Measurements from ENCODE around the gene UBAP2.

DNA sequence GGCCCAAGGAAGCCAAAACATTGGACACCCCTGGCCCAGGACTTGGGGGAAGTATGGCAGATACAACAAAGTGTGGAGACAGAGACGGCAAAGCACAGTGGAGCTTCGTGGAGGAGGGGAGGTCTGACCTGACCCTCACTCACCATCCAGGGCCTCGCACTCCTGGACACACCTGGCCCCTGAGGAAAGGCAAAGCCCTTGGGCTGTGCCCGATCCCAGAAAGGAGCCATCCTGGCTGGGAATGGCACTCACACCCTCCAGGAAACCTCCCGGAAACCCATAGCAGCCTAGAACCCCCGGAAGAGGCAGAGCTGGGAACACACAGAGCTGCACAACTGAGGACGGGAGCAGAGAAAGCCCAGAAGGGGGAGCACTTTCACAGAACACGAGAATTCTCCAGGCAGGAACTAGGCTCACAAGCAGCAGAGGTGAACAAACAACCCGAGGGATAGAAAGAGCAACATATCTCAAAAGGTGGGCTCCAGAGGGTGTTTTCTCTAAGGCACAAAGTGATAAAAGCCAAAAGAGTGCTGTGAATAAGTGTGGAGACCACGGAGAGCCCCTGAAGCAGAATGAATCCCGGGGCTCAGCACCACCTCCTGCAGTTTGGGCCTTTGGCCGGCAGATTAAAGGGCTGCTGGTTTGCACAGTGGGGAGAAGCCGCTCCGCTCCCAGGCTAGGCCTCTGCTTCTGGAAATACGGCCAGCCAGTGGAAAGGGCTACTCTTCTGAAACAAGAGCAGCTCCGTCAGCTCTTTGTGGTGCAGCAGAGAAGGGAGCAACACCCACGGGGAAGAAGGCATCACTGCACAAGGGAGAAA, 123.5 kb downstream of the UBAP2 start:
- no peak for TF ChIP-seq EZH2 (IDR thresholded peaks at IDR 0.05)
- no peak for TF ChIP-seq POLR2AphosphoS5 (IDR thresholded peaks at IDR 0.05; ENCODE audit: borderline replicate concordance, low read depth, low read length)
- TF ChIP-seq FOXP2 (optimal IDR thresholded peaks at IDR 0.05; ENCODE audit: control extremely low read depth, extremely low read length, insufficient read depth): no peak
